Posterior vena cava (tissue), 2 donors: ENCODE data around the gene AP5S1. TPM values are rescaled to one million over a fixed set of nuclear protein-coding genes. Genes with fewer than 3 reads are reported as not detected.
A peak's percentile ranks its signal among the peaks of the same experiment; 100 is the strongest.
"Not testable (repeated sequence)": the region's sequence is repeated elsewhere in the genome, so short reads cannot be mapped to it uniquely, and the experiment has no call there.

Experiments
- DNase-seq: peaks from one replicate; pipeline ENCODE4 v3.0.0-alpha.2; 2020; ENCODE audit warnings: low spot score
- intact Hi-C, 2 donors: fragments of 100-400 bp; cut with DNase I; formaldehyde crosslinking; loops; one replicate each; pipeline versions ENCODE4 v1.14.1 to v1.14.2; 2022 to 2023
- total RNA-seq, 2 donors: library from RNA; stranded (reverse); fragmentation: NEBNext Ultra II Directional; extraction: Animal tissue kit (Norgen Biotek cat#: 25700); gene quantifications; one replicate each; pipeline ENCODE4 v1.2.1, GENCODE V29; 2021
- donor health status: DM: yes; HTN: yes; CAD: no.
- donor health status: DM: yes; HTN: yes; CAD: no.

Gene AP5S1
- total RNA-seq, 2 donors from 2014 or later: 8.8 to 11.2 TPM

GRCh38 chr20:3787324-3788014 lies 32.9 kb upstream of the AP5S1 start:
- DNase-seq: peak; percentile 66
- intact Hi-C loops: loop anchor here in 1 of 2 donors (5.0 kb wide), 1 partner anchor 35 kb away; the partner anchor contains the start of gene AP5S1

DNA sequence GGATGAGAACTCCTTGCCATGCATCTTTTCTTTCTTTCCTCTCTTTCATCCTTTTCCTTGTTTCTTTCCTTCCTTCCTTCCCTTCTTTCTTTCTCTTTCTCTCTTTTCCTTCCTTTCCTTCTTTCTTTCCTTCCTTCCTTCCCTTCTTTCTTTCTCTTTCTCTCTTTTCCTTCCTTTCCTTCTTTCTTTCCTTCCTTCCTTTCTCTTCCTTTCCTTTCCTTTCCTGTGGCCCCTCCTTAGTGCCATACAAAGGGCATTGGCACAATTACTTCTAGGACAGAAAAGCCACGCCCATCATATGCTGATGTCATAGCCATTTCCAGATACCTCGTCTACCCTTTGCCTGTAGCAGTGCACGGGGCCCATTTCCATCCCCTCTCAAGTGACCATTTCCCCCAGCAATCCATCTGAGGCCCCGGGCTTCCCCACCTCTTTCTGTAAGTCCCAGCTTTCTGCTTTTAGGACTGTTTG lies 31.6 kb upstream of the AP5S1 start:
- intact Hi-C loops: loop anchor here (1.0 to 5.0 kb wide), 2 partner anchors 30 to 34 kb away; partner anchors contain the start of gene AP5S1 (in 1 of the 2)
- no peak for DNase-seq

GRCh38 chr20:3789201-3789600 lies 31.1 kb upstream of the AP5S1 start:
- intact Hi-C loops: loop anchor here (1.0 to 5.0 kb wide), 2 partner anchors 29 to 33 kb away; partner anchors contain the start of gene AP5S1 (in 1 of the 2)
- DNase-seq: not testable (repeated sequence)

DNA sequence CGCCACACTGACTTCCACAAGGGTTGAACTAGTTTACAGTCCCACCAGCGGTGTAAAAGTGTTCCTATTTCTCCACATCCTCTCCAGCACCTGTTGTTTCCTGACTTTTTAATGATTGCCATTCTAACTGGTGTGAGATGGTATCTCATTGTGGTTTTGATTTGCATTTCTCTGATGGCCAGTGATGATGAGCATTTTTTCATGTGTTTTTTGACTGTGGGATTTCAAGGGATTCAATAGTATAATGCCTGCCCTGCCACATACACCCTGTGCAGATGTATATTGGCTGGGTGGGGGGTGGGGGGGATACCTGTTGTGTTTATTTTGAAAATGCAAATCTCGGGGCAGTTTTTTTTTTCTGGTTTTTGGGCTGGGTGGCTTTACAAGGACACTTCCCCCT lies 26.2 kb upstream of the AP5S1 start:
- intact Hi-C loops: not testable (repeated sequence)

DNA sequence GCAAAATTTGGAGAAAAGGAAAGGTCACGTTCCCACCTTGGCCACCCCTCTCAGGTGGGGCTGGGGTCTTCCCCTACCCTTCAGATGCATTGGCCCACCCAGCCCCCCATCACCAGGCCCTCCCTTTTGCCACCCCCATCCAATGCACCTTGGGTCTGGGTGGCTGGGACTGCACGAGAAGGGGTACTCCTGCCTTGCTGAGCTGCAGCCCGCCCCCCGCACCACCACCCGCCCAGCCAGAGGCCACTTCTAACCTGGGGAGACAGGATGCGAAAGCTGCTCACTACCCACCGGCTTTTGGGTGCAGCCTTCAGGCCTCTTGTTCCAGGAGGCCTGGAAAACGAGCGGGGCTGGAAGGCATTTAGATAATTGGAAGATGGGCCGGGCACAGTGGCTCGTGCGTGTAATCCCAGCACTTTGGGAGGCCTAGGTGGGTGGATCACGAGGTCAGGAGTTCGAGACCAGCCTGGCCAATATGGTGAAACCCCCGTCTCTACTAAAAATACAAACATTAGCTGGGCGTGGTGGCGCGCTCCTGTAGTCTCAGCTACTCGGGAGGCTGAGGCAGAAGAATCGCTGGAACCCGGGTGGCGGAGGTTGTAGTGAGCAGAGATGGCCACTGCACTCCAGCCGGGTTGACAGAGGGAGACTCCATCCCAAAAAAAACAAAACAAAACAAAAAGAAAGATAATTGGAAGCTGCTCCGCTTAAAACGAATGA lies 25.5 kb upstream of the AP5S1 start:
- intact Hi-C loops: no loop called here
- peak; percentile 52 for DNase-seq

More for the DNA sequence above, 26.2 kb upstream of the AP5S1 start:
- not testable (repeated sequence) for DNase-seq

DNA sequence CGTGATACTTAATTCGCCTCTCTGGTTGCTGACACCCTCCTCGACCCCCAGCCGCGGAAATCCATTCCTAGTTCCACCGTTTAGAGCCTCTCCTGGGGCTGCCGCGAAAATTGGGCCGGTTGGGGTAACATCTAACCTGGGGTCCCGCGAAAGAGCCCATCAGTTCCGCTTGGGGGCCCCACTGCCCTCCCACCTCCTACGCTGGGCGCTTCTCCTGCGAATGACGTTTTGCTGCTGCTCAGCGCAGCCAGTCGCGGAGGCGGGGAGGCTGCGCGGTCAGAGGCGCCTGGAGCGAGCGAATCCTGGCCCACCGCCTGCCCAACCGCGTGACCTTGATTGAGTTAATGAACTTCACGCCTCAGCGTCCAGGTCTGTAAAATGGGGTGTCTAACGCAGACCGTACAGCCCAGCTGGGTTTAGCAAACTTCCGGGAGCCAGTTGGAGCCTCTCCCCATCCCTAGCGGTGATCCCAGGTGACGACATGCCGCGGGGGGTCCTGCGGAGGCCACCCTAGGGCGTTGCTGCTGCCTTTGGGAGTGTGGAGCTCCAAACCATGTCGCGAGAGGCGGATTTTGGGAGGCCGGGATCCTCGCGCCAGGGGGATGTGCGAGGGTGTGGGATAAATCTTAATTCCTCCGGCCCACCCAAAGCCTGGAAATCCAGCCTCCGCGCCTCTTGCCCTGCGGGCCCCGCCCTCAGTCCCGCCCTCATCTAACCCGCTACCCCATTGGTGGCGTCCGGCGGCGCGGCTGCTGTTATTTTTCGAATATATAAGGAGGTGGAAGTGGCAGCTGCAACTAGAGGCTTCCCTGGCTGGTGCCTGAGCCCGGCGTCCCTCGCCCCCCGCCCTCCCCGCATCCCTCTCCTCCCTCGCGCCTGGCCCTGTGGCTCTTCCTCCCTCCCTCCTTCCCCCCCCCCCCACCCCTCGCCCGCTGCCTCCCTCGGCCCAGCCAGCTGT lies 24.6 kb upstream of the AP5S1 start, which contains the start of gene CDC25B:
TSS of gene CDC25B (plus strand) at position 800 of the 958 bp plus-strand sequence. CDS start 222 bp downstream, outside the sequence.
- intact Hi-C loops: no loop called here
- DNase-seq: peak; percentile 99

DNA sequence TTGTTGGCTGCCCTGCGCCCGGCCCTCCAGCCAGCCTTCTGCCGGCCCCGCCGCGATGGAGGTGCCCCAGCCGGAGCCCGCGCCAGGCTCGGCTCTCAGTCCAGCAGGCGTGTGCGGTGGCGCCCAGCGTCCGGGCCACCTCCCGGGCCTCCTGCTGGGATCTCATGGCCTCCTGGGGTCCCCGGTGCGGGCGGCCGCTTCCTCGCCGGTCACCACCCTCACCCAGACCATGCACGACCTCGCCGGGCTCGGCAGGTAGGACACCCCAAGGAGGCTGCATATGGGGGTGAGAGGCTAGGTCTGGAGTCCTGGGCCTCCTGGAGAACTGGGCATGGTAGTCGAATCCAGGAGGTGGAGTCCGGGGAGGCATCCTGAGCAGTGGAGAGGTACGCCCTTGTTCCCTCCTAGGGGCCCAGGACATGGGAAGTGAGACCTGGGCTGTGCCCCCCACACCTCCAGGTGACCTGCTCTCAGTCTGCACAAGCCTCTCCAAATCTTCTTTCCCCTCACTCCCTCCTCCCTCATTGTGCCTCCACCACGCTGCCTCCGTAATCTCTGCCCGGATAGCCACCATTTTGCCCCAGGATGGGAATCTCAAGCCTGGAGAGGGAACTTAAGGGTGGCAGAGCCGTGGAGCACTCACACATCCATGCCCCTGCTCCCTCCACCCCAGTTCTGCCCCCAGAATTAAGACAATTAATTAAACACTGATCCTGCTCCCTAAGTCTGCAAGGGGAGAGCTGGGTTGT lies 23.7 kb upstream of the AP5S1 start:
- DNase-seq: no peak
- intact Hi-C loops: no loop called here

DNA sequence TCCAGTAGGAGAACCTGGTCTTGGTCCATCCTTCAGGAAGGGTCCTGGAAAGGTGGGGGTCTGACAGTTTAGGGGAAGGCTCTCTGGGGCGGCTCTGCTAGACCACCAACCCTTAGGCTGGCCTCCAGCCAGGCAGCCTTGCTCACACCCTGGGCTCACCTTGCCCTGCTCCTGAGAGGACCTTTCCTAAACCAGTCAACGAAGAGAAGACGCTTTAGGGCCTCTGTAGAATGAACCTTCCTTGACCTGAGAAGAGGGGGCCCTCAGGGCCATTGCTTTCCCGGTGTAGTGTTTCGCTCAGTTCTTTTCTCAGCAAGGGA lies 23.2 kb upstream of the AP5S1 start:
- intact Hi-C loops: no loop called here
- no peak for DNase-seq

GRCh38 chr20:3797592-3798372 lies 22.6 kb upstream of the AP5S1 start:
- intact Hi-C loops: no loop called here
- peak; percentile 29 for DNase-seq

- intact Hi-C loops: no loop called here
- DNase-seq: peak; percentile 70
Observed at GRCh38 chr20:3798373-3798768, 22.0 kb upstream of the AP5S1 start.

GRCh38 chr20:3798908-3799248 lies 21.5 kb upstream of the AP5S1 start:
- intact Hi-C loops: no loop called here
- DNase-seq: no peak

DNA sequence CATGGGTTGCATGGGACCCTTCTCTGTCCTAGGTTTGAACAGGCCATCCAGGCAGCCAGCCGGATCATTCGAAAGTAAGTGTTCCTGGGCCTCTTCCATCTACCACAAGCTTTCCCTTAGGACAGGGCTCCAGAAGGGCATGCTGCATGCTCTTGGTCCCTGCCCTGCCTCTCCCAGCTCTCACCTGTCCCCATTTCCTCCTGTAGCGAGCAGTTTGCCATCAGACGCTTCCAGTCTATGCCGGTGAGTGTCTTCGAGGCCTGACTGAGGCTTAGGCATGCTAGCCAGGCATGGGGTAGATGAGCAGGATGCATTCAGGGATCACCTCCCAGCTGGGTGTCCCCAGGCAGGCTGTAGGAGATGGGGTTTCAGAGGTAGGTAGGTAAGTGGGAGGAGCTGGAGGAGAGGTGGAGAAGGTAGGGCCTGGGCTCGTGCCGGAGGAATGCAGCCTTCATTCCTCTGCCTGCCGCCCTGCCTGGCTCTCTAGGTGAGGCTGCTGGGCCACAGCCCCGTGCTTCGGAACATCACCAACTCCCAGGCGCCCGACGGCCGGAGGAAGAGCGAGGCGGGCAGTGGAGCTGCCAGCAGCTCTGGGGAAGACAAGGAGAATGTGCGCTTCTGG lies 20.0 kb upstream of the AP5S1 start:
- no peak for DNase-seq
- intact Hi-C loops: no loop called here

- DNase-seq: no peak
- intact Hi-C loops: no loop called here
Observed at GRCh38 chr20:3800878-3801260, 19.5 kb upstream of the AP5S1 start.

DNA sequence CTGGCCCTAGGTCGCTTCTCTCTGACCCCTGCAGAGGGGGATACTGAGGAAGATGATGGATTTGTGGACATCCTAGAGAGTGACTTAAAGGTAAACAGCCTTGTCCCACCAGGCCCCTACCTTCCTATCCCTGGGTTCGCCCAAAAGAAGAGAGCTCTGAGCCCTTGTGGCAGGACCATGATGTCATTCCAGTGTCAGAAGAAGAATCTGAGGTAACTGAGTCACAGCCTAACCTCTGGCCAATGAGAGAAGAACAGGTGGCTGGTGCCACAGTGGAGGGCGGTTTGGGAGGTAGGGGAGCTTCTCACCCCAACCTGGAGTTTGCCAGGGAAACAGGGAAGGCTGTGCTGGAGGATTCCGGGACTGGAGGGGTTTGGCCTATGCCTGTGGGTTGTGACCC lies 19.0 kb upstream of the AP5S1 start:
- no peak for DNase-seq
- intact Hi-C loops: no loop called here

DNA sequence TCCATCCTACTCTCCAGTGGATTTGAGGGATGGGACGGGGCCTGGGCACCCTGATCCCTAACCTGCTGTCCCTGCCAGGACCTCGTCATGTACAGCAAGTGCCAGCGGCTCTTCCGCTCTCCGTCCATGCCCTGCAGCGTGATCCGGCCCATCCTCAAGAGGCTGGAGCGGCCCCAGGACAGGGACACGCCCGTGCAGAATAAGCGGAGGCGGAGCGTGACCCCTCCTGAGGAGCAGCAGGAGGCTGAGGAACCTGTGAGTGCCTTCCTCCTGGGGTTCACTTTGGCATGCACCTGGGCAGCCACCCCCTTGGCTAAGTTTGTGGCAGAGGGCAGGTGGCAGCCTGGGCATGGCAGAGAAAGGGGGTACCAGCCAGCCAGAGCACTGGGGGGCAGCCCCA lies 18.5 kb upstream of the AP5S1 start:
- intact Hi-C loops: no loop called here
- DNase-seq: no peak

DNA sequence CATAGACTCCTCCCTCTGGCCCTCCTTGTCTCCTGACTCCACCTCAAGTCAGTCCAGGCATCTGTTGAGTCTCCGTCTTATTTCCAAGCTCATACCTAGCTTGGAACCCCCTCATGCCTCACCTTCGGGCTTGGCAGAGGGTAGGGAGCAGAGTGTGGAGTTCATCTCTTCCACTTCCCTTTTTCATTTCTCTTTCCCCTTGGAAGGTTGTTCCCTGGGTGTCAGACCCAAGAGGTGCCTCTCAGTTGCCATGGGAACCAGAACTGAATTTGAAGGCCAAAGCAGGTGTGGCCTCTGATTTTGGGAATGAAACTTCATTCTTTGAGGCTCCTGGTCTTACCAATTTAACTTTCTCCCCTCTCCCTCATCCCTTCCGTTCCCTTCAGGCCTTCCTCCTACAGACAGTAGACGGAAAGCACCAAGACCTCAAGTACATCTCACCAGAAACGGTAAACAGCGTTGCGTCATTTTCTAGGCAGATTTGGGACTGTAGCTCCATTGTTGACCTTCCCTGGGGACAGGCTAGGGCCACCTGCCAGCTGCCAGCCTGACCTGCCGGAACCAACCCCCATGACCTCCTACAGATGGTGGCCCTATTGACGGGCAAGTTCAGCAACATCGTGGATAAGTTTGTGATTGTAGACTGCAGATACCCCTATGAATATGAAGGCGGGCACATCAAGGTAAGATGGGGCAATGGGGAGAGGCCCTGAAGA lies 17.7 kb upstream of the AP5S1 start:
- DNase-seq: no peak
- intact Hi-C loops: no loop called here

GRCh38 chr20:3803289-3803688 lies 17.1 kb upstream of the AP5S1 start:
- no peak for DNase-seq
- intact Hi-C loops: no loop called here
